Ishikawa (cell line): ENCODE results near the gene URGCP.
A peak's percentile ranks its signal among the peaks of the same experiment; 100 is the strongest.

ENCODE experiments used
- CEBPB ChIP-seq: IDR thresholded peaks from 2 replicates; pipeline ENCODE4 v1.6.1; 2012
- CREB1 ChIP-seq: IDR thresholded peaks from 2 replicates; pipeline ENCODE4 v1.6.1; 2012; ENCODE audit warnings: low read depth
- EGR1 ChIP-seq: IDR thresholded peaks from 2 replicates; pipeline ENCODE4 v1.6.1; 2012
- EP300 ChIP-seq: IDR thresholded peaks from 2 replicates; pipeline ENCODE4 v1.6.1; 2012; ENCODE audit warnings: borderline replicate concordance
- FOXM1 ChIP-seq: IDR thresholded peaks from 2 replicates; pipeline ENCODE4 v1.6.1; 2012; ENCODE audit warnings: low read depth, borderline replicate concordance
- MAX ChIP-seq: IDR thresholded peaks from 2 replicates; pipeline ENCODE4 v1.6.1; 2012
- NFIC ChIP-seq: IDR thresholded peaks from 2 replicates; pipeline ENCODE4 v1.6.1; 2012
- RAD21 ChIP-seq: IDR thresholded peaks from 2 replicates; pipeline ENCODE4 v1.6.1; 2012; ENCODE audit warnings: low read depth
- REST ChIP-seq: IDR thresholded peaks from 2 replicates; pipeline ENCODE4 v1.6.1; 2012; ENCODE audit warnings: low read depth, mild to moderate bottlenecking
- TAF1 ChIP-seq: IDR thresholded peaks from 2 replicates; pipeline ENCODE4 v1.6.1; 2012; ENCODE audit warnings: low read depth, mild to moderate bottlenecking
- TCF12 ChIP-seq: IDR thresholded peaks from 2 replicates; pipeline ENCODE4 v1.6.1; 2012; ENCODE audit warnings: low read depth
- TEAD4 ChIP-seq: IDR thresholded peaks from 2 replicates; pipeline ENCODE4 v1.6.1; 2012
- USF1 ChIP-seq: IDR thresholded peaks from 2 replicates; pipeline ENCODE4 v1.6.1; 2012
- YY1 ChIP-seq: IDR thresholded peaks from 2 replicates; pipeline ENCODE4 v1.6.1; 2012; ENCODE audit warnings: low read depth
- ZBTB7A ChIP-seq: IDR thresholded peaks from 2 replicates; pipeline ENCODE4 v1.6.1; 2012; ENCODE audit warnings: low read depth

The URGCP gene

GRCh38 chr7:43868681-43869005 lies 37.8 kb downstream of the URGCP start:
- TF ChIP-seq FOXM1 (no peak), USF1 (no peak), RAD21 (no peak), CEBPB (no peak), YY1 (no peak), EP300 (no peak), MAX (peak; percentile 42)

- TF ChIP-seq TCF12 (no peak), CEBPB (no peak), MAX (no peak), TEAD4 (no peak), TAF1 (no peak)
Observed at GRCh38 chr7:43868181-43868580, 38.2 kb downstream of the URGCP start.

- TF ChIP-seq EP300 (no peak), TCF12 (no peak), RAD21 (no peak), TAF1 (no peak), MAX (no peak)
Observed at GRCh38 chr7:43865277-43865676, 41.1 kb downstream of the URGCP start.

GRCh38 chr7:43864126-43864525 lies 42.3 kb downstream of the URGCP start:
- TF ChIP-seq CEBPB (no peak), CREB1 (no peak), USF1 (no peak), RAD21 (no peak), NFIC (no peak), EP300 (no peak), TCF12 (no peak), TAF1 (no peak), ZBTB7A (no peak), EGR1 (no peak), YY1 (no peak), REST (no peak), TEAD4 (no peak), MAX (no peak), FOXM1 (no peak)

GRCh38 chr7:43856996-43857395 lies 49.4 kb downstream of the URGCP start:
- TF ChIP-seq TCF12 (no peak), FOXM1 (no peak), USF1 (no peak), CEBPB (no peak), EP300 (no peak), CREB1 (no peak), MAX (no peak), TEAD4 (no peak), YY1 (no peak), ZBTB7A (no peak), EGR1 (no peak), REST (no peak), RAD21 (no peak), NFIC (no peak), TAF1 (no peak)
